Fibroblast of the aortic adventitia (primary cell): ENCODE data around the gene SLC12A4. TPM values are rescaled to one million over a fixed set of nuclear protein-coding genes. Genes with fewer than 3 reads are reported as not detected.

ENCODE experiments used
- DNase-seq: peaks from one replicate; pipeline ENCODE4 v3.0.0-alpha.2; 2010; ENCODE audit warnings: low read depth
- H3K4me3 ChIP-seq: 2 replicates; pipeline ENCODE4 v1.5.1; 2011; ENCODE audit warnings: low read depth, mild to moderate bottlenecking, control low read depth, low read length, moderate library complexity
- total RNA-seq: library from RNA; depleted of rRNA; stranded (reverse); fragments of >200 nt; gene quantifications from 2 replicates; pipeline ENCODE4 v1.2.3, GENCODE V29; 2012; ENCODE audit warnings: low replicate concordance
- TF ChIP-seq, protein P1 (sequence below): IDR thresholded peaks from 2 replicates; pipeline ENCODE4 v1.5.1; 2011; ENCODE audit warnings: mild to moderate bottlenecking, low read length, control low read depth, inconsistent platforms; ENCODE audit not compliant: insufficient read depth

Gene SLC12A4
- total RNA-seq, 1 donor, result 65.6 TPM

DNA sequence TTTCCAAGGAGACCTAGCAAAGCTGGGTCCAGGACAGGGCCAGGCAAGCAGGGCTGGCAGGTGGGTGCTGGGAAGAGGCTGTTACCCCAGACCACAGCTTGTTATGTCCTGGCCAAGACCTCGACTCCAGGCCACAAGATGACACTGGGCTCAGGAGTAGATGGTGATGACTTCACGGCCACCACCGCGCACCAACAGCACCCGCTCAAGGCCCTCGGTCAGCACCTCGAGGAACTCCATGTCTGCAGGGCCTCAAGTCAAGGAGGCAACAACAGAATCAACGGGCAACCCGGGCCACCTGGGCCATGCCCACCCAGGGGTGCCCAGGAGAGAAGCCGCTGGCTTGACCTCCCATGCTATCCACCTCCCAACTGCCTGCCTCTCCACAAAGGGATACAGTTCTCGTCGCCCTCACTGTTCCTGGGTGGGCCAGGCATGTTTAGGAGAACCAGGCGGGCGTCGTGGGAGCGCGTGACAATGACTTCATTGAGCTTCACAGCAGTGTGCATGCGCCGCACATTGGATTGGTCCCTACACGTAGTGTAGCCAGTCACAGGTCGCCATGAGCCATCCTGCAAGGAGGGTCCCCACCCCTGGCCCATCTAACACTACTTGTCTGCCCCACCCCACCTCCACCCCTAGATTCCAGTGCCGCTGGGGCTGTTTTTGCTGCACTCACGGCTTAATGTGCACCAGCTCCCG is 23.6 kb downstream of the SLC12A4 start:
- DNase-seq, result no peak
- no peak overlapping the region for H3K4me3 ChIP-seq
- TF ChIP-seq, protein P1, sequence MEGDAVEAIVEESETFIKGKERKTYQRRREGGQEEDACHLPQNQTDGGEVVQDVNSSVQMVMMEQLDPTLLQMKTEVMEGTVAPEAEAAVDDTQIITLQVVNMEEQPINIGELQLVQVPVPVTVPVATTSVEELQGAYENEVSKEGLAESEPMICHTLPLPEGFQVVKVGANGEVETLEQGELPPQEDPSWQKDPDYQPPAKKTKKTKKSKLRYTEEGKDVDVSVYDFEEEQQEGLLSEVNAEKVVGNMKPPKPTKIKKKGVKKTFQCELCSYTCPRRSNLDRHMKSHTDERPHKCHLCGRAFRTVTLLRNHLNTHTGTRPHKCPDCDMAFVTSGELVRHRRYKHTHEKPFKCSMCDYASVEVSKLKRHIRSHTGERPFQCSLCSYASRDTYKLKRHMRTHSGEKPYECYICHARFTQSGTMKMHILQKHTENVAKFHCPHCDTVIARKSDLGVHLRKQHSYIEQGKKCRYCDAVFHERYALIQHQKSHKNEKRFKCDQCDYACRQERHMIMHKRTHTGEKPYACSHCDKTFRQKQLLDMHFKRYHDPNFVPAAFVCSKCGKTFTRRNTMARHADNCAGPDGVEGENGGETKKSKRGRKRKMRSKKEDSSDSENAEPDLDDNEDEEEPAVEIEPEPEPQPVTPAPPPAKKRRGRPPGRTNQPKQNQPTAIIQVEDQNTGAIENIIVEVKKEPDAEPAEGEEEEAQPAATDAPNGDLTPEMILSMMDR, result no peak

DNA sequence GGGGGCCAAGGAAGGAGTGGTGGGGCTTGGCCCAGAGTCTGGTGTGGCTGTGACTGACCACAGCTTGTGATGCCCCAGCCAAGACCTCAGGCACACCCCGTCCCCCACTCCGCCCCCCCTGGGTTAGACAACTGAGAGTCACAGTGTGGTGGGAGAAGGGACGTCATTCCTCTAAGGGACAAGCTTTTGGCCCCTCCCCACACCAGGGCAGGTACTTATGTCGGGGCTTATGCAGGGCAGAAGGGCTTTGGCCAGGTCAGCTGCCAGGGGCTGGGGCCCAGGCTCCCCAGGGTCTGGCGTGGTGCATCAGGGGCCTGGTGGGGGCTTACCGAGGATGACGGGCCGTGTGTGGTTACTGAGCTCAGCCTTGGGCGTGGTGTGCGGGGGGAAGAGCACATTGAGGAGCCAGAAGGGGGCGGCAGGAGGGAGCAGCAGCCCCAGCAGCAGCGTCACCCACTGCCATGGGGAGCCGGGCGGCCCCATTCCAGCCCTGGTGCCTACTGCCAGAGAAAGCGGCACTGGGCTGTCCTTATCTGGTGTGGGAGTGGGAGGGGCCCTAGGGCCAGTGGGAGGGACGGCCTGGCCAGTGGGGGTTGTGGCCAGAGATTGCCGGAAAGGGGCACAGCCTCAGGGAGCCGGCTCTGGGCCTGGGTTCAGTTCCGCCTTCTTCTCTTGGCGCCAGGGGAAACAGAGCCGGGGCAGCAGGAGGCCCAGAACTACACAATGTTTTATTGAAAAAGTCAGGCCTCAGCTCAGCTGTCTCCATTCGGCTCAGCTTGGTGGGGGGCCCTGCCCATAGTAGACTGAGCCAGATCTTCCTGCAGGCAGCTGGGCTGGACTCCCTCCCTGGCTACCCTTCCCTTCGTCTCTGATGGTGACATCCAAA is 24.6 kb downstream of the SLC12A4 start, which contains the start of gene LCAT:
Gene LCAT (minus strand): TSS at position 502 of the 886 bp plus-strand sequence. CDS start 19 bp downstream, at position 483.
- no peak within 1 kb of the TSS for H3K4me3 ChIP-seq
- TF ChIP-seq, protein P1, result no peak
- peak; percentile 66 for DNase-seq

DNA sequence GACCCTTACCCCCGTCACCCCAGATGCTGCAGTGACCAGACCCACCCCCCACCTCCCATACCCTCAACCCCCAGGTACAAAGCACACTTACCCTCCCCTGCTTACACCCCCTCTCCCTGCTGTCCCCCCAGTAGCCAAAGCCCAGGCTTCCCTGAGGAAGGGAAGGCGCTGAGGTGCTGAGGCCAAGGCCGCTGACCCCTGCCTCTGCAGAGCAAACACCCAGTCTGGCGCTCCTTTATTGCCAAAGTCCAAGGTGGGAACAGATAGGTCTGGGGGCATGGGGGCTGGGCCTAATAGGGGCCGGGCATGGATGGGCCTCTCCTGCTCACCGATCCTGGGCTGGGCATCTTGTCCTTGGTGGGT is 25.2 kb downstream of the SLC12A4 start:
- no peak for DNase-seq
- no peak overlapping the region for H3K4me3 ChIP-seq
- TF ChIP-seq, protein P1, result no peak

DNA sequence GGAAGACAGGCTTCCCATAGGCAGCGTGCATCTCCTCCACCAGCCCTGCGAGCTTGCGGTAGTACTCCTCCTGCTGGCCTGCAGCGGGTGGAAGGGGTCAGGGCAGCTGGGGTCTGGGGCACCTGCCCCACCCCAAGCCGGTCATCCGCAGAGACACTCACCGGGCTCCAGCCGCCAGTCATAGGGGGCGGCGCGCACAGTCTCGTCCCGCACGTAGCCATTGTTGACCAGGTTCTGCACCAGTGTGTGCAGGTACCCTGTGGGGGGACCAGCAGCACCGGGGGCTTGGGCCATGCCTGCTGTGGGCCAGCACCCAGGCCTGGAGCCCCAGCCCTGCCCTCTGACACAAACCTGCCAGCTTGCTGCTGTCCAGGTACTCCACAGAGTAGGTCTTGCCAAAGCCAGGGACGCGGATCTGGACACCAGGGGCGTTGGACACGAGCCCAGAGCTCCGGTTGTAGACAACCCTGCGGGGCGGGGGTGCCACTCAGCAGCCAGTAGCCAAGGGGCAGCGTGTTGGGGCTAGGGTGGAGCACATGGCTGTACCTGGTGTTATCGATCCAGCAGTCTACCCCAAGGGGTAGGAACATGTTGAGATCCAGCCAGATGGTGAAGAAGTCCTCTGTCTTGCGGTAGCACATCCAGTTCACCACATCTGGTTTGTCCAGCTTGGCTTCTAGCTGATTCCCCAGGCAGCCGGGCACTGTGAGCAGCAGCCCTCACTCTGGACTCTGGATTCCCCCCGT is 25.8 kb downstream of the SLC12A4 start:
- TF ChIP-seq, protein P1, result no peak
- no peak overlapping the region for H3K4me3 ChIP-seq
- DNase-seq, result no peak

DNA sequence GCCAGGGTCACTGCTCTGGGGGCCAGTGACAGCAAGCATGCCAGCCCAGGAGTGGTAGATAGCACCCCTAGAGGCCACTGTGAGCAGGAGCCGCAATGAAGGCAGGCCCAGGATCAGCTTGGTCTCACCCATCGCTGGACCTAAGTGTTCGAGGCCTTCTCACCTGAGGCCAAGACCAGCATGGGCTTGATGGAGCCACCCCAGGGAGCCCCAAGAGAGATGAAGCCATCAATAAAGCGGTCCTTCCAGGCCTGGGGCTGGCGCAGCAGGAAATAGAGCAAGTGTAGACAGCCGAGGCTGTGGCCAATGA is 26.3 kb downstream of the SLC12A4 start:
- peak; percentile 30 for DNase-seq
- TF ChIP-seq, protein P1, result peak; percentile 71
- H3K4me3 ChIP-seq, result no peak overlapping the region

DNA sequence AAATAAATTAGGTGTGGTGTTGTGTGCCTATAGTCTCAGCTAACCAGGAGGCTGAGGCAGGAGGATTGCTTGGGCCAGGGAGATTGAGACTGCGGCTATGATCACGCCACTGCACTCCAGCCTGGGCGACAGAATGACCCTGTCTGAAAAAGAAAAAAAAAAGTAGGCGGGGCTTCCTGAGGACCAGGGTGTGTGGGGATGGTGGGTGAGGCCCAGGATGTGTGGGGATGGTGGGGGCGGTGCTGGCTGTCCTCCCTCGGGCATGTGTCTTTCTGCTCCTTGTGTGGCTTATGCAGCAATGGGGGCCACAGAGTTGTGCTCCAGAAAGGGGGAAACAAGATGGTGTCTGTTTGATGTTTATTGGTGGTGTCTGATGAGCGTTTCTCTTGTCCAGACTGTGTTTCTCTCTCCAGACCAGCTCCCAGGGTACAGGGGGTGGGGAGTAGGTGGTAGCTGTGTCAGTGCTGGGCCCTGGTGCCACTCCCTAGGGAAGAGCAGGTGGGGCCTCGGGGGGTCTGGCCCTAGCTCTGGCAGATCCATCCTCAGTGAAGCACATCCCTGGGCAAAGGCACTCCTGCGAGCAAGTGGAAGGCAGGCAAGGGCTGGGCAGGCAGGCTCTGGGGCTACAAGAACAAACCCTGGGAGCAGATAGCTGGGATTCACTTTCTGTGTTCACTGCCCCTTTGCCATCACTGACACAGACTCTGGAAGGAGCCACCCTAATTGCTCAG is 26.8 kb downstream of the SLC12A4 start:
- TF ChIP-seq, protein P1, result no peak
- H3K4me3 ChIP-seq, result no peak overlapping the region
- no peak for DNase-seq
